ENCODE measurements around the gene CCDC178.

Gene CCDC178

GRCh38 chr18:33020877-33021276 is 419.6 kb downstream of the CCDC178 start:
- TF ChIP-seq CTCF (IDR thresholded peaks at IDR 0.05; ENCODE audit: low read depth, low read length, poor library complexity, severe bottlenecking) = peak; percentile 15
- no peak for TF ChIP-seq EZH2phosphoT487 (IDR thresholded peaks at IDR 0.05; ENCODE audit: borderline replicate concordance, low read length)
- Histone ChIP-seq H3F3A (ENCODE audit: control insufficient read depth, insufficient read depth) (no peaks in the 10 kb centered on the region), H3K27ac (ENCODE audit: low read depth, low read length) (no peak overlapping the region), H3K9me3 (ENCODE audit: control insufficient read depth, insufficient read depth, low read length) (no peaks in the 10 kb centered on the region), H4K20me1 (ENCODE audit: control insufficient read depth, insufficient read depth, low read depth, low read length) (no peaks in the 10 kb centered on the region), H3K4me2 (ENCODE audit: low read length) (no peak overlapping the region), H3K36me3 (ENCODE audit: control insufficient read depth, low read length) (no peaks in the 10 kb centered on the region), H3K4me3 (ENCODE audit: low read length) (no peak overlapping the region), H3K27me3 (ENCODE audit: control insufficient read depth, low read length) (no peaks in the 10 kb centered on the region), H3K4me1 (ENCODE audit: control insufficient read depth, low read length) (no peaks in the 10 kb centered on the region), H3K79me2 (ENCODE audit: control insufficient read depth, low read length) (no peaks in the 10 kb centered on the region), H3K9me2 (replicated peaks; ENCODE audit: control insufficient read depth, low read length) (no peaks in the 10 kb centered on the region)

- Histone ChIP-seq H3K27ac (ENCODE audit: low read depth, low read length) (no peak overlapping the region), H3K4me3 (ENCODE audit: low read length) (no peak overlapping the region), H3F3A (ENCODE audit: control insufficient read depth, insufficient read depth) (no peaks in the 10 kb centered on the region)
Observed at GRCh38 chr18:33014060-33014796, 426.3 kb downstream of the CCDC178 start.

GRCh38 chr18:33010149-33010548 is 430.4 kb downstream of the CCDC178 start:
- H4K20me1 ChIP-seq (ENCODE audit: control insufficient read depth, insufficient read depth, low read depth, low read length) = no peaks in the 10 kb centered on the region
- TF ChIP-seq EZH2phosphoT487 (IDR thresholded peaks at IDR 0.05; ENCODE audit: borderline replicate concordance, low read length) = no peak
- no peak for TF ChIP-seq CTCF (IDR thresholded peaks at IDR 0.05; ENCODE audit: low read depth, low read length, poor library complexity, severe bottlenecking)

More at GRCh38 chr18:33014060-33014796, 426.3 kb downstream of the CCDC178 start:
- no peaks in the 10 kb centered on the region for H3K9me3 ChIP-seq (ENCODE audit: control insufficient read depth, insufficient read depth, low read length)
- H3K4me2 ChIP-seq (ENCODE audit: low read length) = no peak overlapping the region
- H3K79me2 ChIP-seq (ENCODE audit: control insufficient read depth, low read length) = no peaks in the 10 kb centered on the region
- TF ChIP-seq CTCF (IDR thresholded peaks at IDR 0.05; ENCODE audit: low read depth, low read length, poor library complexity, severe bottlenecking) = no peak
- TF ChIP-seq EZH2phosphoT487 (IDR thresholded peaks at IDR 0.05; ENCODE audit: borderline replicate concordance, low read length) = no peak
- H3K4me1 ChIP-seq (ENCODE audit: control insufficient read depth, low read length) = no peaks in the 10 kb centered on the region
- H3K9me2 ChIP-seq (replicated peaks; ENCODE audit: control insufficient read depth, low read length) = no peaks in the 10 kb centered on the region
- no peaks in the 10 kb centered on the region for H4K20me1 ChIP-seq (ENCODE audit: control insufficient read depth, insufficient read depth, low read depth, low read length)
- H3K27me3 ChIP-seq (ENCODE audit: control insufficient read depth, low read length) = no peaks in the 10 kb centered on the region
- no peaks in the 10 kb centered on the region for H3K36me3 ChIP-seq (ENCODE audit: control insufficient read depth, low read length)

More at GRCh38 chr18:33010149-33010548, 430.4 kb downstream of the CCDC178 start:
- Histone ChIP-seq H3K4me3 (ENCODE audit: low read length) (no peak overlapping the region), H3K4me2 (ENCODE audit: low read length) (no peak overlapping the region), H3K36me3 (ENCODE audit: control insufficient read depth, low read length) (no peaks in the 10 kb centered on the region), H3K27me3 (ENCODE audit: control insufficient read depth, low read length) (no peaks in the 10 kb centered on the region), H3F3A (ENCODE audit: control insufficient read depth, insufficient read depth) (no peaks in the 10 kb centered on the region), H3K27ac (ENCODE audit: low read depth, low read length) (no peak overlapping the region), H3K79me2 (ENCODE audit: control insufficient read depth, low read length) (no peaks in the 10 kb centered on the region), H3K4me1 (ENCODE audit: control insufficient read depth, low read length) (no peaks in the 10 kb centered on the region), H3K9me2 (replicated peaks; ENCODE audit: control insufficient read depth, low read length) (no peaks in the 10 kb centered on the region), H3K9me3 (ENCODE audit: control insufficient read depth, insufficient read depth, low read length) (no peaks in the 10 kb centered on the region)
